Measurements from ENCODE around the gene ACOT12.
A peak's percentile ranks its signal among the peaks of the same experiment; 100 is the strongest.
"Not testable (repeated sequence)": the region's sequence is repeated elsewhere in the genome, so short reads cannot be mapped to it uniquely, and the experiment has no call there.

ACOT12 gene

GRCh38 chr5:81337803-81338202, 56.1 kb downstream of the ACOT12 start:
- no peak for DNase-seq

GRCh38 chr5:81336556-81336955, 57.4 kb downstream of the ACOT12 start:
- DNase-seq = no peak

GRCh38 chr5:81335946-81336345, 58.0 kb downstream of the ACOT12 start:
- no peak for DNase-seq

GRCh38 chr5:81334304-81335061, 59.5 kb downstream of the ACOT12 start:
- no peak for DNase-seq

- DNase-seq = no peak
These were observed 67.4 kb downstream of the ACOT12 start for GRCh38 chr5:81326554-81326953.

- DNase-seq = no peak
These were observed 76.4 kb downstream of the ACOT12 start for GRCh38 chr5:81317536-81317935.

- no peak for DNase-seq
These were observed 77.4 kb downstream of the ACOT12 start for GRCh38 chr5:81316571-81316970.

GRCh38 chr5:81315830-81316229, 78.1 kb downstream of the ACOT12 start:
- no peak for DNase-seq

GRCh38 chr5:81315336-81315735, 78.6 kb downstream of the ACOT12 start:
- DNase-seq = no peak

- DNase-seq = no peak
These were observed 79.4 kb downstream of the ACOT12 start for GRCh38 chr5:81314581-81314980.

- DNase-seq = no peak
These were observed 80.2 kb downstream of the ACOT12 start for GRCh38 chr5:81313686-81314085.

- DNase-seq = no peak
These were observed 80.7 kb downstream of the ACOT12 start for GRCh38 chr5:81313278-81313677.

- DNase-seq = no peak
These were observed 83.4 kb downstream of the ACOT12 start for GRCh38 chr5:81310402-81311063.

GRCh38 chr5:81308836-81309235, 85.1 kb downstream of the ACOT12 start:
- no peak for DNase-seq

- no peak for DNase-seq
These were observed 88.1 kb downstream of the ACOT12 start for GRCh38 chr5:81305785-81306184.

GRCh38 chr5:81303563-81303962, 90.4 kb downstream of the ACOT12 start:
- no peak for DNase-seq

- DNase-seq = no peak
These were observed 91.3 kb downstream of the ACOT12 start for GRCh38 chr5:81302596-81302995.

GRCh38 chr5:81301271-81302015, 92.5 kb downstream of the ACOT12 start, which contains the start of gene ZCCHC9:
Gene ZCCHC9 (plus strand): TSS chr5:81301587. CDS start chr5:81304758, 3,171 bp downstream.
- DNase-seq = peak; percentile 94

GRCh38 chr5:81300921-81301270, 93.0 kb downstream of the ACOT12 start:
- no peak for DNase-seq

- DNase-seq = no peak
These were observed 96.4 kb downstream of the ACOT12 start for GRCh38 chr5:81297531-81297930.

- DNase-seq = not testable (repeated sequence)
These were observed 99.9 kb downstream of the ACOT12 start for GRCh38 chr5:81294021-81294420.

- DNase-seq = no peak
These were observed 101.8 kb downstream of the ACOT12 start for GRCh38 chr5:81292130-81292529.

GRCh38 chr5:81290146-81290545, 103.8 kb downstream of the ACOT12 start:
- no peak for DNase-seq

GRCh38 chr5:81288021-81288433, 105.9 kb downstream of the ACOT12 start:
- DNase-seq = peak; percentile 4

Data from COR-L47 (cell line).